ENCODE data around the gene ZFHX3. TPM values are rescaled to one million over a fixed set of nuclear protein-coding genes. Genes with fewer than 3 reads are reported as not detected.
A peak's percentile ranks its signal among the peaks of the same experiment; 100 is the strongest.

ZFHX3 gene
- total RNA-seq, 2 donors from 2014 or later, result 0.50 to 0.78 TPM

DNA sequence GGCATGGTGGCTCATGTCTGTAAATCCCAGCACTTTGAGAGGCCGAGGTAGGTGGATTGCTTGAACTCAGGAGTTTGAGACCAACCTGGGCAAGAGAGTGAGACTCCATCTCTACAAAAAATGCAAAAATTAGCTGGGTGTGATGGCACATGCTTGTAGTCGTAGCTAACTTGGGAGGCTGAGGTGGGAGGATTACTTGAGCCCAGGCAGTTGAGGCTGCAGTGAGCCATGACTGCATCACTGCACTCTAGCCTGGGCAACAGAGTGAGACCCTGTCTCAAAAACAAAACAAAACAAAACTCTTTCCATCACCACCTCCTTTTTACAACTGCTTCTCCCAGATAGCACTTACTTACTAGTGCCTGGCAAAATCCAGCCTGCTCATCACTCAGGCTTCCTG lies 214.0 kb downstream of the ZFHX3 start:
- DNase-seq (ENCODE audit: low spot score) (no peak), ATAC-seq (no peak)
- Mint-ChIP-seq H3K9me3 (no peaks in the 10 kb centered on the region), H3K4me1 (ENCODE audit: low read depth in 2 of 2) (peaks cover 0 to 10% of the 10 kb centered on the region in 2 donors), H3K27ac (no peak overlapping the region), H3K27me3 (no peaks in the 10 kb centered on the region), H3K4me3 (no peak overlapping the region), H3K36me3 (no peaks in the 10 kb centered on the region)

DNA sequence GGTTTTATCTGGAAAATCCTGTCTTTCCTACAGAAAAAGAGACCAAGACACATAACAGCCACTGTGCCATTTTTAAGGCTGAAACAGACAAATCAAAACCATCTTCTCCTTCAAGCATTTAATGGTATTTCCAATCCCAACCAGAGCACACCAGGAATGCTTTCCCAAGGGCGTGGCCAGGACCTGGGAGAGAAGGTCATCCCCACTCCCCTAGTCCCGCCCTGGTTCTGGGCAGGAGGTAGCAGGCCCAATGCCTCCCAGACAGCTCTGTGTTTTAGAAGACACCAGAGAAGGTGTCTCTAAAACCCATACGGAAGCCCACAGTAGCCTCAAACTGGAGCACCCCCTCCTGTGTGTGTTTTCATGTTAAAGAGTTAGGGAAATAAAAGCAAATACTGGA lies 214.4 kb downstream of the ZFHX3 start:
- Mint-ChIP-seq H3K27ac (no peak overlapping the region), H3K27me3 (no peaks in the 10 kb centered on the region), H3K4me3 (no peak overlapping the region), H3K4me1 (ENCODE audit: low read depth in 2 of 2) (peaks cover 0 to 10% of the 10 kb centered on the region in 2 donors), H3K9me3 (no peaks in the 10 kb centered on the region), H3K36me3 (no peaks in the 10 kb centered on the region)
- ATAC-seq (no peak), DNase-seq (ENCODE audit: low spot score) (no peak)

DNA sequence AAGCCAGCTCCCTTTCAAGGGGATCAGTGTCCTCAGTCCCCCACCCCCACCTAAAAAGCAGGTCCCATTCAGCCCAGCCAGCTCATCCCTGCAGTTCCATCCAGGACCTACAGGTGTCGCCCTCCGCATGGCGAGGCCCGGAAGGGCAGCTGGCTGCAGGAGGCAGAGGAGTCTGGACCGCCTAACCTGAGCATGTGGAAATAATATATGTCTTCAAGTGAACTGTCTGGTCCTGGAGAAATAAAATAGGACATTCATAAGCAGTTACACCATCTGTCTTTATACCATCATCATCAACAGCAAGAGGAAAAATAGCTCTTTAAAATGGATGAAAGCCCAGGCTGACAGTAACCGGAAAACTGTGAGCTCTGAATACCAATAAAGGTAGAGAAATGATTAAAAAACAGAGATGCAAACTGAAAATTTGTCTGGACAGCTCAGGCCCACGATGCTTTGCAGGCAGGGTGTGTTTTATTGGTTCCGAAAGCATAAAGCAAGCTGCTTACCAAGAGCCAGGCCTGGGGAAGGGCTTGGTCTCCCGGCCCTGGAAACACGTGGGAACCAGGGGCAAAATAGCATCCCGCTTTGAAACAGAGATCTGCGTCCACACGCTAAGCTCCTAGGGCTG lies 215.2 kb downstream of the ZFHX3 start:
- Mint-ChIP-seq H3K4me1 (ENCODE audit: low read depth in 2 of 2) (peaks cover 0 to 10% of the 10 kb centered on the region in 2 donors), H3K9me3 (no peaks in the 10 kb centered on the region), H3K27ac (no peak overlapping the region), H3K4me3 (no peak overlapping the region), H3K27me3 (no peaks in the 10 kb centered on the region), H3K36me3 (no peaks in the 10 kb centered on the region)
- peak; percentile 81 for DNase-seq (ENCODE audit: low spot score)
- ATAC-seq, result peak; percentile 76 to 86

DNA sequence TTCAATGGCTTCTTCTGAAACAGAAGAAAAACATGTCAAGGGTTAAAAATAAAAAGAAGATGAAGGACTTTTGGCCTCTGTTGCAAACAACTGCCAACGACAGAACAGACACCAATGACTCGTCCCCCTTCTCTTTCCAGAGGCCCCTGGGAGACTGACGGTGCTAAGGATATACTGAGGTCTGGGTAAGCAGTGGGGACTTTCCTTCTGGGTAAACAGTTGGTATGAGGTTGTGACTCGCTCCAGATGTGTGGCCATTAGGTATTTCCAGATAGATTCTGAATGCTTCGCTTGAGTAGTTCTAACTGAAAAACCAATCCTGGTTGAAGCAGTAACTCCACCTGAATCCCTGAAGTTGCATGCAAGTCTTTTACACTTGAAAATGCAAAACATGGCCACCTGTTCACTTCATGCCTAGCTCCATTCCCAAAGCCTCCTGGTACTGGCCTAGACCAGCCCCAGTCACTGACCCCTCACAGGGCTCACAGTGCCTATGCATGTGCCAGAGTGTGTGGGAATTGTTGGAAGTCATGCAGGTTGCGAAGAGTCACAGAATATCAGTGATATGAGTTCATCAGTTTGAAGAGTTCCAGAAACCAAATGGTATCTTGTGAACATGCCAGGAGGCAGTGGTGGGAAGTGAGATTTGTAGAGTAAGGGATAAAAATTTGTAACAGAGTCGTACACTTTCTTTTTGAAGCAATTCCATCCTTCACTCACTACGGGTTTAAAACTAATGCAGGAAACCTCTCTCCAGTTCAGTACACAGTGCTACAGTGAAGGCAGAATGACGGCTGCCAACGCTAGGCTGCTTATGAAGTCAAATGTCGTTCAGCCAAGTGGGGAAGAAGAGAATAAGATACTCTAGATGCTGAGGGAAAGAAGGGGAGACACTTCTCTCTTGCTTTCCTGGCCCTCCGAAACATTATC lies 217.8 kb downstream of the ZFHX3 start:
- Mint-ChIP-seq H3K27ac (no peak overlapping the region), H3K36me3 (no peaks in the 10 kb centered on the region), H3K4me3 (no peak overlapping the region), H3K27me3 (no peaks in the 10 kb centered on the region), H3K4me1 (ENCODE audit: low read depth in 2 of 2) (no peaks in the 10 kb centered on the region), H3K9me3 (no peaks in the 10 kb centered on the region)
- DNase-seq (ENCODE audit: low spot score) (no peak), ATAC-seq (peak in 1 of 2 donors; percentile 42)

DNA sequence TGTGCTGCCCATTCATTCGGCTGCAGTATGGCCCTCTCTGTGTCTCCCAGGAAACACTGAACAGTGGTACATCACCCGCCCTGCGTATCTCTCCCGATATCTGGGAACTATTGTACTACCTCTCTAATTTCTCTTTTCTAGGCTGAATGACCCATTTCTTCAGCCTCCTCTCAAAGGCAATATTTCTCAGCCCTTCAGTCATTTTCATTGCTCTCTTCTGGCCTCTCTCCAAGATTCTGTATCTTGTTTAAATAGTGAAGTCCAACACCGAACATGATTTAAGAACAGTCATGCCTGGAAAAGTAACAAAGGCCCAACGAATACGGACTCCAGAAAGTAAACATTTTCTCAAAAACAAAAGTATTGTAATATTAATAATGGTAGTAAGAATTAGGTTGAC lies 220.1 kb downstream of the ZFHX3 start:
- H3K9me3 Mint-ChIP-seq, result no peaks in the 10 kb centered on the region
- no peaks in the 10 kb centered on the region for H3K36me3 Mint-ChIP-seq
- ATAC-seq, result no peak
- H3K4me1 Mint-ChIP-seq (ENCODE audit: low read depth in 2 of 2), result no peaks in the 10 kb centered on the region
- no peak overlapping the region for H3K4me3 Mint-ChIP-seq
- no peak overlapping the region for H3K27ac Mint-ChIP-seq
- DNase-seq (ENCODE audit: low spot score), result no peak
- no peaks in the 10 kb centered on the region for H3K27me3 Mint-ChIP-seq

DNA sequence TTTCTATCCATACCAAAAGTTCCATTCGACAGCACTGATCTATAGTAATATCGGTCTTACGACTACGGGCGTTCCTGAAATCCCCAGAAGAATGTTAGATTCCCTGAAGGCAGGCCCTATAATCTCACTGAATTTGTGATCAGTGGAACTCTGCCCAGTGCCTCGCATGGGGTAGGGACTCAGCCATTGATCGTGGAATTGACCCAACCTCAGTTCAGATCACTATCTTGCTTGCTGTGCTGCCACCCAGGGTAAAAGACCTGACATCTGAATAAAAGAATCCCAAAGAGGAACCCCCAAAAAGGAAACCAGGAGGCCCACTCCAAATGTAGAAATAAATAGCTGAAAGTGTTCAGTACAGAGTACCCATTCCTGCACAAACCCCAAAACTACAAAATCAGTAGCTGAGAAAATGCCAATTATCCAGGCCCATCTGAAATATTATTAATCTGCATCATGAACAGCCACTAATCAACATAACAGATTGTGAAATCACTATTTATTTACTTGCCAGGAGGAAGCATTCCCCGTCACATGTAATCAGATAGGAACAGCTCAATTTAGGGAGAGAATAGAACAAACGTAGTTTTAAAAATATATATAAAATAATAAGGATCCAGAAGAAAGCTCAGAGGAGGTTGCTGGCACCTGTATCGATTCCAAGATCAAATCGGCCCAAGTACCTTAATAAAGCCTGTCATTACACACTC lies 221.9 kb downstream of the ZFHX3 start:
- ATAC-seq, result no peak
- H3K27me3 Mint-ChIP-seq, result no peaks in the 10 kb centered on the region

DNA sequence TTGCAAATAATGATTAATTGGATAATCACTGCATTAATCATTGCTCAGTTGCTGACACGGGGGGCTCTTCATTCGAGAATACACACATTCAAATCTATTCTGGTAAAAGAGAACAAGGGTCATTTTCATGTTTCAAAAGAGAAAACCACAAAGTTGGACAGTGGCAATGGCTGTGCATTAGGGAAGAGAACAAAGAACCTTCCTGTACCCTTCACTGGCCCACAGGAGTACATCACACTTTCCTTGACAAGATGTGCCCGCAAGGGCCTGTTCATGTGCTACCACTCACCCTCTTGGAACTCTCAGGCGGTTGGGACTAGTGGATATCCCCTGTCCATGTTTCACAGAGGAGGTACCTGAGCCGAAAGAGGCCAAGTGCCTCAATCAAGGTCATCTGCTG lies 223.2 kb downstream of the ZFHX3 start:
- DNase-seq (ENCODE audit: low spot score) (no peak), ATAC-seq (no peak)
- Mint-ChIP-seq H3K4me3 (no peak overlapping the region), H3K4me1 (ENCODE audit: low read depth in 2 of 2) (no peaks in the 10 kb centered on the region), H3K36me3 (no peaks in the 10 kb centered on the region), H3K9me3 (no peaks in the 10 kb centered on the region), H3K27ac (no peak overlapping the region), H3K27me3 (no peaks in the 10 kb centered on the region)

More for the DNA sequence above, 221.9 kb downstream of the ZFHX3 start:
- H3K4me3 Mint-ChIP-seq, result no peak overlapping the region
- H3K27ac Mint-ChIP-seq, result no peak overlapping the region
- H3K4me1 Mint-ChIP-seq (ENCODE audit: low read depth in 2 of 2), result no peaks in the 10 kb centered on the region
- DNase-seq (ENCODE audit: low spot score), result no peak
- H3K36me3 Mint-ChIP-seq, result no peaks in the 10 kb centered on the region
- no peaks in the 10 kb centered on the region for H3K9me3 Mint-ChIP-seq

DNA sequence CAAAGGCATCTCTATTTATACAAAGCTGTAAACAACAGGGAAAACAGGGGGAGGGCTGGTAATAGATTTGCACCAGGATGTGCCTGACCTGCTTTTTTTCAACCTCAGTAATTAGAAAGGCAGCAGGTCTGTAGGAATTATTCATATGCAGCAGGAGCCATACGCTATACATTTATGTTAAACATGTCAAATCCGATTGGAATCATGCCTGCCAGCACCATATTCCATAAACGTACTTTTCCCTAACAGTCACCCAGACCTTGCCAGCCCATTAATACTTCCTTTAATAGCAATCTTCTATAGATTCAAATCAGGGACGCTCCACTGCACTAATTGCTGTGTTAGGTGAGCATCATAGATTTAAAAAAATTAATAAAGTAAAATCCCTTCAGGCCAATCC lies 223.9 kb downstream of the ZFHX3 start:
- Mint-ChIP-seq H3K27me3 (no peaks in the 10 kb centered on the region), H3K4me1 (ENCODE audit: low read depth in 2 of 2) (no peaks in the 10 kb centered on the region), H3K4me3 (no peak overlapping the region), H3K9me3 (no peaks in the 10 kb centered on the region), H3K36me3 (no peaks in the 10 kb centered on the region), H3K27ac (no peak overlapping the region)
- no peak for DNase-seq (ENCODE audit: low spot score)
- no peak for ATAC-seq

DNA sequence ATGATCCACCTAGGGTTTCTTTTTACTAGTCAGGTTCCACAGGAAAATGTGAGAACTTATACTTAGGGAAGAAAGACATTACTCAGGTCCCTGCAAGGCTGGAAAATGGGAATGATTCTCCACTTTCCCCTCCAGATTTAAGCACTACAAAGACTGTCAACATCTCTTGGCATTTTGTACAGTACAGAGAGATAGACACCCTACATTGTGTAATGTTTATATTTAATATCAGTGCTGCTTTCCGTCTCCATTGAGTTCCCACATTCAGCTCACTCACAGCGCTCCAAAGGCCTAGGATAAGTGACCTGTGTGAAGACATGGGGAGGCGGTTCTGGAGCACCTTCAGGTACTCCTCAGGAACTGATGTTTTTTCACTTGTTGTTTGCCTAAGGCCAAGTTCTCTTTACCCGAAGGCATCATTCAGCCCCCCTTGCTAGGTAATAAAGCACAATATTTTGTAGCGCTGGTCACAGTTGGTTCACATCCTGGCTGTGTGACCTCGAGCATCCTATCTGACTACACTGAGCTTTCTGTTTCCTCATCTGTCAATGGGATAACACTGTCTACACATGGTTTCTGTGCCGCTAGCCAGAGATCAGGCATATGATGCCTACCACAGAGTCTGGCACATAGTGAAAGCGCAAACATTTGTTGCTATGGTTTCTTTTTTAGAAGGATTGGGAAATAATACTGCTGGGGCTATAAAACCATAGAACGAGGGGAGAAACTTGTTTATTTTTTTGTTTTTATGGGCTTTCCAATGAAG lies 226.6 kb downstream of the ZFHX3 start:
- Mint-ChIP-seq H3K36me3 (no peaks in the 10 kb centered on the region), H3K27me3 (no peaks in the 10 kb centered on the region), H3K4me1 (ENCODE audit: low read depth in 2 of 2) (no peaks in the 10 kb centered on the region), H3K4me3 (no peak overlapping the region), H3K27ac (no peak overlapping the region), H3K9me3 (no peaks in the 10 kb centered on the region)
- DNase-seq (ENCODE audit: low spot score) (no peak), ATAC-seq (peak in 1 of 2 donors; percentile 59)

DNA sequence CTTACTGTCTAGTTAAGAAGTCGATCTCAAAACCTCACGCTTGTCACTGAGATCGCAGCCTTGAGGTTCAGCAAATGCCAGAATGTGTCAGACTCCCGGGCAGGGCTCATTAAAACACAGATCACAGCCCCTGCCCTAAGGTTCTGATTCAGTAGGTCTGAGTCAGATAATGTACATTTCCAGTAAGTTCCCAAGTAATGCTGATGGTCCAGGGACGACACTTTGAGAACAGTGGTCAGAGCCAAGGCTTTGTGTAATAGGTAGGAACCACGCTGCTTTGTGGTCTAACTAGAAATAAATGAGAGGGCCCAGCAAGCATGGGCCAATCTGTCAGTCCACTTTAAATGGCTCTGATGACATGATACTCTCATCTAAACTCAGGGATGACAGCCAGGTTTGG lies 228.6 kb downstream of the ZFHX3 start:
- Mint-ChIP-seq H3K9me3 (no peaks in the 10 kb centered on the region), H3K27ac (no peak overlapping the region), H3K36me3 (no peaks in the 10 kb centered on the region), H3K4me1 (ENCODE audit: low read depth in 2 of 2) (peaks cover under 1 to 4% of the 10 kb centered on the region in 2 donors), H3K4me3 (no peak overlapping the region), H3K27me3 (no peaks in the 10 kb centered on the region)
- ATAC-seq, result no peak
- DNase-seq (ENCODE audit: low spot score), result no peak

DNA sequence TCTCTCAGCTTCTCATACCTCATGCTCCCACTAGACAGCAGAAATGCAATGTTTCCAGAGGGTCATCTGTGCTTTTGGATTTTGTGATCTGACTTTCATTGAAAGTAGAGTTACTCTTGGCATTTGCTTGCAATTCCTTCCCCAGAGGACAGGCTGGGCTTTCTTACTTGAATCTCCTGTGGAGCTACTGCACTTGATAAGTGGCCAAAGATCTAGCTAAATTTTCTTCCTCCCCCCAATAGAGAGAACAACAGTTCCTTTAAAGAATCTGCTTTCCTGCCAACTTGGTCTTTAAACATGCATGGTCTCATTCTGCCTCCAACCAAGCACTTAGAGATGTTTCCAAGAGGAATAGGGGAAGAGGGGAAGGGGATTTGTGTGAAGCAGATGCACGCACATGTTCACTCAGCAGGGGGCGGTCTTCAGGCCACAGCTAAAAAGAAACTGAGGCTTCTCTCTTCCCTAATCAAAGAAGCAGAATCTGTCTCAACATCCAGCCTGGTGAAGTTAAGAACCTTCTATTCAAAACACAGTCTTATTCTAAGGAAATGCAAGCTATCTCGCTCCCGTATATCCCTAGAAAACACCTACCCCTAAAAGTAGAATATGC lies 229.6 kb downstream of the ZFHX3 start:
- ATAC-seq, result no peak
- no peaks in the 10 kb centered on the region for H3K27me3 Mint-ChIP-seq
- no peak overlapping the region for H3K27ac Mint-ChIP-seq
- no peak for DNase-seq (ENCODE audit: low spot score)
- H3K4me3 Mint-ChIP-seq, result no peak overlapping the region
- no peaks in the 10 kb centered on the region for H3K36me3 Mint-ChIP-seq
- H3K4me1 Mint-ChIP-seq (ENCODE audit: low read depth in 2 of 2), result peaks cover 4 to 8% of the 10 kb centered on the region in 2 donors
- no peaks in the 10 kb centered on the region for H3K9me3 Mint-ChIP-seq

DNA sequence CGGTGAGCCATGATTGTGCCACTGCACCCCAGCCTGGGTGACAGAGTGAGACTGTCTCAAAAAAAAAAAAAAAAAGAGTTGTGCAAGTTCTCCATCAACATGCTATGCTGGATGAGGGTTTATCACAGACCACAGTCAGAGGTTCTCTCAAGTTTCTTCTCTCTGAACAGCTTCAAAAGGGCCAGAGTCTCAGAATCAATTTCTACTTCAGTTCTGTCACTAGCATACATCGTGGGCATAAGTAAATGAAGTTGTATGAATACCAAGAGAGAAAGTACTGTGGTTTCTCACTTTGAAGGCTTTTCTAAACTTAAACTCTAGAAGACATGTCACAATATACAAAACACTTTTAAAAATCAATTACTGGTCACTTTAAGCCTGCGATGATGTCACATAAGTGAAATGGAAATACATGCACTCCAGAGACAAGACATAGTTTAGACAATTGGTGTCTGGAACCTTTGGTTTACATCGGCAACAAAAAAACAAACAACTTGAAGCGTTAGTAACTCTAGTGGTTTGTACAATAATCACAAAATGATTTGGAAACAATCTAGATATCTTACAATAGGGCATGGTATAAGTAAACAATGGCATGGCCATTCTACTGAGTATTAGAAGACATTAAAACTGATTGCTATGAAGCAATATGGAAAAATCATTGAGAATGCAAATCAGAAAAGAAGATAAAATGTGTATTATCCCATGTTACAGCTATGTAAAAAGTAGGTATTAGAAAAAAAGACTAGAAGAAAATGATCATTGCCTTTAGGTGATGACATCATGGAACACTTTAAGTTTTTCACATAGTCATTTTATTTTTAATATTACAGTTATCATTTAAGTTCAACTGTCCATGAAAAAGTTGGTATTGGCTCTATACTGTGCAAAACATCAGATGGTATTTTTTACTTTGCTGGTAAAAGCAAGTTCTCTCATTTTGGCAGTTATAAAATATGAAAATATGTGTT lies 232.3 kb downstream of the ZFHX3 start:
- ATAC-seq, result peak; percentile 38 to 65
- H3K9me3 Mint-ChIP-seq, result no peaks in the 10 kb centered on the region
- no peak for DNase-seq (ENCODE audit: low spot score)
- no peaks in the 10 kb centered on the region for H3K36me3 Mint-ChIP-seq
- no peaks in the 10 kb centered on the region for H3K27me3 Mint-ChIP-seq
- H3K4me1 Mint-ChIP-seq (ENCODE audit: low read depth in 2 of 2), result peaks cover 4 to 8% of the 10 kb centered on the region in 2 donors
- no peak overlapping the region for H3K4me3 Mint-ChIP-seq
- H3K27ac Mint-ChIP-seq, result no peak overlapping the region
